Measurements from ENCODE around the gene GART.

DNA sequence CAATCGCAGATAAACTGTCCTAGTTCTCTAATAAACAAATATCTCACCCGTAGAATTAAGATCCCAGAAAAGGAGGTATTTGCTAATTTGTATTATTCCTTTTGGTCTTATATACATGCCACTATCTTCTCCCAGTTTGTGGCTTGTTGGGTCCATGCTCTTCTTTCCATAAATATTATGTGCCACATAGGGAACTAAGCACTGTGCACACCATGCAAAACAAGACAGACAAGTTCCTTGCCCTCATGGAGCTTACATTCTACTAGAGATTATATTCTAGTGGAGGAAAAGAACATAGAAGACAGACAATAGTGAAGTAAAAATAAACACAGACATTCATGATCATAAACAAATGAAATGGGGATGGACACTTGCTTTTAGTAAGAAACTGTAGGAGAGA is 4.7 kb downstream of the GART start:
- no peak for TF ChIP-seq TAF1 (IDR thresholded peaks at IDR 0.05; ENCODE audit: low read depth, low read length)
- no peak for TF ChIP-seq POLR2A (IDR thresholded peaks at IDR 0.05; ENCODE audit: low read depth, low read length)
- no peak for TF ChIP-seq POLR2AphosphoS5 (IDR thresholded peaks at IDR 0.05; ENCODE audit: low read depth, low read length)
- no peak for TF ChIP-seq SPI1 (IDR thresholded peaks at IDR 0.05; ENCODE audit: low read depth, low read length)
- TF ChIP-seq POU2F2 (IDR thresholded peaks at IDR 0.05; ENCODE audit: low read depth, low read length) = no peak
- TF ChIP-seq PAX5 (IDR thresholded peaks at IDR 0.05; ENCODE audit: insufficient read depth, low read length, severe bottlenecking) = no peak

Measured in GM12891 (cell line).